Karpas-422 (cell line): ENCODE measurements around the gene NEURL3. TPM values are rescaled to one million over a fixed set of nuclear protein-coding genes. Genes with fewer than 3 reads are reported as not detected.

Experiments used
- DNase-seq: peaks from one replicate; pipeline ENCODE4 v3.0.0-alpha.2; 2015
- H2AFZ ChIP-seq: fragments of 200-600 bp; sonication (generic); 2 replicates; pipeline ENCODE4 v1.6.1; 2014; ENCODE audit warnings: antibody characterized with exemption, low read length, mixed read lengths
- H3K27ac ChIP-seq: fragments of 200-600 bp; sonication (generic); 2 replicates; pipeline ENCODE4 v1.5.1; 2014; ENCODE audit warnings: mild to moderate bottlenecking, low read length, moderate library complexity
- H3K27me3 ChIP-seq: fragments of 200-600 bp; sonication (generic); 2 replicates; pipeline ENCODE4 v1.6.1; 2014; ENCODE audit warnings: low read length, mixed read lengths
- H3K36me3 ChIP-seq: fragments of 200-600 bp; sonication (generic); 2 replicates; pipeline ENCODE4 v1.6.1; 2014; ENCODE audit warnings: low read length, mixed read lengths; ENCODE audit not compliant: insufficient read depth
- H3K4me1 ChIP-seq: fragments of 200-600 bp; sonication (generic); 2 replicates; pipeline ENCODE4 v1.6.1; 2014; ENCODE audit warnings: mild to moderate bottlenecking, low read length, mixed read lengths
- H3K4me2 ChIP-seq: fragments of 200-600 bp; sonication (generic); 2 replicates; pipeline ENCODE4 v1.6.1; 2014; ENCODE audit warnings: low read length, low read depth, mild to moderate bottlenecking; ENCODE audit not compliant: poor library complexity, severe bottlenecking
- H3K4me3 ChIP-seq: fragments of 200-600 bp; sonication (generic); 2 replicates; pipeline ENCODE4 v1.5.1; 2014; ENCODE audit warnings: mild to moderate bottlenecking, antibody characterized with exemption, low read length, mixed read lengths
- H3K79me2 ChIP-seq: fragments of 200-600 bp; sonication (generic); 2 replicates; pipeline ENCODE4 v1.6.1; 2014; ENCODE audit warnings: mild to moderate bottlenecking, low read length, mixed read lengths
- H3K9ac ChIP-seq: fragments of 200-600 bp; sonication (generic); 2 replicates; pipeline ENCODE4 v1.6.0; 2014; ENCODE audit warnings: low read length
- H3K9me2 ChIP-seq: fragments of 200-600 bp; sonication (generic), shearing (Covaris generic); replicated peaks from 2 replicates; pipeline ENCODE4 v1.6.0; 2014; ENCODE audit warnings: mild to moderate bottlenecking, low read length, moderate library complexity; ENCODE audit not compliant: insufficient read depth
- H3K9me3 ChIP-seq: fragments of 300-700, 200-600 bp; sonication (generic); 2 replicates; pipeline ENCODE4 v1.6.1; 2014; ENCODE audit warnings: low read length, mixed read lengths
- H4K20me1 ChIP-seq: fragments of 200-600 bp; sonication (generic); 2 replicates; pipeline ENCODE4 v1.6.1; 2014; ENCODE audit warnings: mild to moderate bottlenecking, antibody characterized with exemption, low read length, low read depth; ENCODE audit not compliant: insufficient read depth
- total RNA-seq: library from RNA; depleted of rRNA; stranded (reverse); fragments of >200 nt; shearing (Covaris generic); gene quantifications from 2 replicates; pipeline ENCODE4 v1.2.3, GENCODE V29; 2014; ENCODE audit warnings: low replicate concordance

Gene NEURL3
- total RNA-seq, 1 experiment from 2014 or later = not detected

DNA sequence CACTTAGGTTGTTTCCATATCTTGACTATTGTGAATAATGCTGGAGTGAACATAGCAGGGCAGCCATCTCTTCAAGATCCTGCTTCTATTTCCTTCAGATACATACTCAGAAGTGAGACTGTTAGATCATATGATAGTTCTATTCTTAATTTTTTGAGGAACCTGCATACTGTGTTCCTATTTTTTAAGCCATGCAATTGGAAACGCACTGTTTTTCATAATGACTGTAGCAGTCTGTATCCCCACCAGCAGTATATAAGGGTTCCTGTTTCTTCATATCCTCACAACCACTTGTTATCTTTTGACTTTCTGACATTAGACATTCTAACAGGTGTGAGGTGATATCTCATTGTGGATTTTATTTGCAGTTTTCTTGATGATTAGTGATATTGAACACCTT is 15.5 kb downstream of the NEURL3 start:
- Histone ChIP-seq H3K9me2 (no peaks in the 10 kb centered on the region), H3K36me3 (no peaks in the 10 kb centered on the region), H3K27ac (no peak overlapping the region), H4K20me1 (no peaks in the 10 kb centered on the region), H3K4me2 (no peak overlapping the region), H3K79me2 (no peaks in the 10 kb centered on the region), H3K4me3 (no peak overlapping the region), H3K9me3 (no peaks in the 10 kb centered on the region), H3K4me1 (peaks cover 11% of the 10 kb centered on the region), H3K9ac (no peak overlapping the region), H3K27me3 (no peaks in the 10 kb centered on the region), H2AFZ (no peak overlapping the region)
- no peak for DNase-seq

DNA sequence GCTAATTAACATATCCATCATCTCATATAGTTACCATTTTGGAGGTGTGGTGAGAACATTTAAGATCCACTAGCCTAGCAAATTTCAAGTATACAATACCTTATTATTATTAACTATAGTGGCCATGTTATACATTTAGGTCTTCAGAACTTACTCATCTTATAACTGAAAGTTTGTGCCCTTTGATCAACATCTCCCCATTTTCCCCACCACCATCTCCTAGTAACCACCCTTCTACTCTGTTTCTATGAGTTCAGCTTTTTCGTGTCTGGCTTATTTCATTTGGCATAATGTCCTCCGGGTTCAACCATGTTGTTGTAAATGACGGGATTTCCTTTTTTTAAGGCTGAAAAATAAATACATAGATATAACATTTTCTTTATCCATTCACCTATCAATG is 15.9 kb downstream of the NEURL3 start:
- Histone ChIP-seq H2AFZ (no peak overlapping the region), H3K9me3 (no peaks in the 10 kb centered on the region), H4K20me1 (no peaks in the 10 kb centered on the region), H3K4me1 (peaks cover 11% of the 10 kb centered on the region), H3K9me2 (no peaks in the 10 kb centered on the region), H3K9ac (no peak overlapping the region), H3K36me3 (no peaks in the 10 kb centered on the region), H3K27me3 (no peaks in the 10 kb centered on the region), H3K79me2 (no peaks in the 10 kb centered on the region), H3K4me3 (no peak overlapping the region), H3K4me2 (no peak overlapping the region), H3K27ac (no peak overlapping the region)
- DNase-seq = no peak

DNA sequence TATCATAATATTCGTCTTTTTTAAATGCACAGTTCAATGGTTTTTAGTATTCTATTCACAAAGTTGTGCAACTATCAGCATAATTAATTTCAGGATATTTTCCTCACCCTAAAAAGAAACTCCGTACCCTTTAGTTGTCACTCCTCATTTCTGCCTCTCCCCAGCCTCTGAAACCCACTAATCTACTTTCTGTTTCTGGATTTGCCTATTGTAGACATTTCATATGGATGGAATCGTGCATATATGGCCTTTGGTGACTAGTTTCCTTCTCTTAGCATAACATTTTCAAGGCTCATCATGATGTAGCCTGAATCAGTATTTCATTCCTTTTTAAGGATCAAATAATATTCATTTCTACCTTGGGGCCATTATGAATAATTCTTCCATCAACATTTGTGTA is 18.5 kb downstream of the NEURL3 start:
- no peaks in the 10 kb centered on the region for H3K27me3 ChIP-seq
- no peaks in the 10 kb centered on the region for H4K20me1 ChIP-seq
- no peaks in the 10 kb centered on the region for H3K9me3 ChIP-seq
- H3K27ac ChIP-seq = no peak overlapping the region
- no peaks in the 10 kb centered on the region for H3K9me2 ChIP-seq
- peak overlapping the region; percentile 94; the same call in 1 of the 2 replicates for H2AFZ ChIP-seq
- H3K4me2 ChIP-seq = peak overlapping the region; percentile 68
- no peaks in the 10 kb centered on the region for H3K79me2 ChIP-seq
- H3K4me1 ChIP-seq = peaks cover 11% of the 10 kb centered on the region
- no peak overlapping the region for H3K4me3 ChIP-seq
- H3K9ac ChIP-seq = no peak overlapping the region
- DNase-seq = no peak
- no peaks in the 10 kb centered on the region for H3K36me3 ChIP-seq

GRCh38 chr2:96485751-96486651 is 19.2 kb downstream of the NEURL3 start:
- peak overlapping the region; percentile 94 for H2AFZ ChIP-seq
- H3K4me1 ChIP-seq = peaks cover 11% of the 10 kb centered on the region
- peak overlapping the region; percentile 65 for H3K9ac ChIP-seq
- H3K4me2 ChIP-seq = peak overlapping the region; percentile 68
- no peaks in the 10 kb centered on the region for H3K79me2 ChIP-seq
- H4K20me1 ChIP-seq = no peaks in the 10 kb centered on the region
- H3K27ac ChIP-seq = no peak overlapping the region
- no peaks in the 10 kb centered on the region for H3K9me2 ChIP-seq
- H3K27me3 ChIP-seq = no peaks in the 10 kb centered on the region
- H3K9me3 ChIP-seq = no peaks in the 10 kb centered on the region
- no peaks in the 10 kb centered on the region for H3K36me3 ChIP-seq
- peak; percentile 63 for DNase-seq
- H3K4me3 ChIP-seq = peak overlapping the region; percentile 60

DNA sequence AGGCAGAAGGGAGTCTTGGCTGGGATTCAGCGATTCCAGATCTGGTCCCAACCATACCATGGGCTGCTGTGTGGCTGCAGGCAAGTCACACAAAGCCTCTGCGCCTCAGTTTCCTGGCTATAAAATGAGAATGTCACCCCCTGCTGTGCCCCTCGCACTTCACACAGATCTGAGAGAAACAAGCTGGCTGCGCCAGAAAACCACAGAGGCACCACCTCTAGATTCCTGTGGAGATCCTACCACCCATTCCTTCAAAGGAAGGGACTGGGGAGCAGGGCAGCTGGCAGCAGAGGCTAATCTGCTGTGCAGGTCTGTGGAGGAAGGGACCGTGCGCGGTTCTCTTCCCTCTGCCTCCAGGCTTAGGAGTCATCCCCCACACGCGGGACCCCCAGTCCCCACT is 19.8 kb downstream of the NEURL3 start:
- H3K9ac ChIP-seq = no peak overlapping the region
- no peaks in the 10 kb centered on the region for H4K20me1 ChIP-seq
- peak overlapping the region; percentile 68 for H3K4me2 ChIP-seq
- DNase-seq = no peak
- H3K27ac ChIP-seq = no peak overlapping the region
- peaks cover 11% of the 10 kb centered on the region for H3K4me1 ChIP-seq
- H3K27me3 ChIP-seq = no peaks in the 10 kb centered on the region
- no peaks in the 10 kb centered on the region for H3K9me2 ChIP-seq
- H3K36me3 ChIP-seq = no peaks in the 10 kb centered on the region
- H3K79me2 ChIP-seq = no peaks in the 10 kb centered on the region
- H3K4me3 ChIP-seq = peak overlapping the region; percentile 60; the same call in 1 of the 2 replicates
- H2AFZ ChIP-seq = no peak overlapping the region
- no peaks in the 10 kb centered on the region for H3K9me3 ChIP-seq

GRCh38 chr2:96484091-96484490 is 21.1 kb downstream of the NEURL3 start:
- no peaks in the 10 kb centered on the region for H3K9me2 ChIP-seq
- H3K4me1 ChIP-seq = peaks cover 11% of the 10 kb centered on the region
- no peak overlapping the region for H3K4me3 ChIP-seq
- H2AFZ ChIP-seq = no peak overlapping the region
- DNase-seq = no peak
- H4K20me1 ChIP-seq = no peaks in the 10 kb centered on the region
- no peak overlapping the region for H3K27ac ChIP-seq
- no peak overlapping the region for H3K9ac ChIP-seq
- H3K36me3 ChIP-seq = no peaks in the 10 kb centered on the region
- H3K4me2 ChIP-seq = no peak overlapping the region
- no peaks in the 10 kb centered on the region for H3K9me3 ChIP-seq
- no peaks in the 10 kb centered on the region for H3K79me2 ChIP-seq
- H3K27me3 ChIP-seq = no peaks in the 10 kb centered on the region

- no peak overlapping the region for H3K27ac ChIP-seq
- H3K4me3 ChIP-seq = no peak overlapping the region
- H3K4me2 ChIP-seq = no peak overlapping the region
- no peak overlapping the region for H2AFZ ChIP-seq
- no peak overlapping the region for H3K9ac ChIP-seq
- H3K9me3 ChIP-seq = no peaks in the 10 kb centered on the region
- H3K27me3 ChIP-seq = no peaks in the 10 kb centered on the region
- no peaks in the 10 kb centered on the region for H3K9me2 ChIP-seq
- no peaks in the 10 kb centered on the region for H4K20me1 ChIP-seq
- no peaks in the 10 kb centered on the region for H3K36me3 ChIP-seq
- DNase-seq = no peak
- H3K79me2 ChIP-seq = no peaks in the 10 kb centered on the region
- peaks cover 6% of the 10 kb centered on the region for H3K4me1 ChIP-seq
Observed at GRCh38 chr2:96477458-96477857, 27.7 kb downstream of the NEURL3 start.

DNA sequence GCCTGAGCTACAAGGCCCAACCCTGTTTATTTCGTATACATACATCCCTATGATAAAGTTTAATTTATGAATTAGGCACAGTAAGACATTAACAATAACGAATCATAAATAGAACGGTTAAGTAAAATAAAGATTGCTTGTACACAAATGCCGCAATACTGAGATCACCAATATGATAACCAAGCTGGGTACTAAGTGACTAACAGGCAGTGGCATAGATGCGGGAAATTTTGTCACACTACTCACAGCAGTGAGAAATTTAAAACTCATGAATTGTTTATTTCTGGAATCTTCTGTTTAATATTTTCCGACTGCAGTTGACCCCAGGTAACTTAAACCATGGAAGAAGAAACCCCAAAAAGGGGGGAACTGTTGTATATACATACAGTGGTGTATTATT is 33.4 kb downstream of the NEURL3 start:
- Histone ChIP-seq H3K4me3 (no peak overlapping the region), H3K9me3 (no peaks in the 10 kb centered on the region), H3K79me2 (no peaks in the 10 kb centered on the region), H3K27me3 (no peaks in the 10 kb centered on the region), H3K9ac (no peak overlapping the region), H3K27ac (no peak overlapping the region), H2AFZ (no peak overlapping the region), H4K20me1 (no peaks in the 10 kb centered on the region), H3K36me3 (no peaks in the 10 kb centered on the region), H3K9me2 (no peaks in the 10 kb centered on the region), H3K4me2 (no peak overlapping the region), H3K4me1 (peaks cover 6% of the 10 kb centered on the region)
- DNase-seq = no peak
